Measurements from ENCODE around the gene BIRC5. TPM values are rescaled to one million over a fixed set of nuclear protein-coding genes. Genes with fewer than 3 reads are reported as not detected.

Gene BIRC5
- total RNA-seq, 2 experiments from 2014 or later = 117 to 118 TPM

DNA sequence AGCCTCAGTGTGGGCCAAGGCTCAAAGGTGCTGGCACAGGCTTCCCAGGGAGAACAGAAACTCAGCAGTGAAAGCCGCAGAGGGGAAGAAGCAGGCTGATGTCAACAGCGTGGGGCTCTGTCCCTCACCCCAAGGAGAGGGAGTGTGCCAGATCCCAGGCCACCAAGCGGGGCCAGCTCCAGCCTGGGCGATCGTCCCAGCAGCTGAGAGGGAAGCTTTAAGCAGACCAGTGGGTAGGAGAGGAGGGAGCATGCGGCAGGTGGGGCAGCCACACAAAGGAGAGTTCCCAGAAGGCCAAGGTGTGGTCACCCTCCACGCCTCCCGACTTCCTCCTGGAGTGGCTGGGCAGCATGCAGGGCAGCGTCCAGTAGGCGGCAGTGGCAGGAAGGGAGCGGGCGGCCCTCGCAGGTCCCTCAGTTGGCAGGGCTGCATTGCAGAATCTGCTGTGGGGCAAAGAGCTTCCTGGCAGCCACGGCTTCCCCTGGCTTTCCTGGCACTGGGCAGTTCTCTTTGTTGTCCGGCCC is 39.6 kb upstream of the BIRC5 start:
- H3K4me3 Mint-ChIP-seq = peak overlapping the region; percentile 4
- no peaks in the 10 kb centered on the region for H3K9me3 Mint-ChIP-seq
- intact Hi-C loops (cut with micrococcal nuclease) = no loop called here
- CTCF ChIA-PET = interaction anchor here (1.0 to 3.6 kb wide), 3 partner anchors 61 to 89 kb away, joined by 3 to 19 read pairs (median 3); no protein-coding TSS in a partner anchor
- DNase-seq = no peak
- no peaks in the 10 kb centered on the region for H3K27me3 Mint-ChIP-seq (ENCODE audit: low read depth)
- peak overlapping the region; percentile 93 for H3K27ac Mint-ChIP-seq
- H3K4me1 Mint-ChIP-seq (ENCODE audit: low read depth) = peaks cover 58% of the 10 kb centered on the region
- H3K36me3 Mint-ChIP-seq (ENCODE audit: low read depth) = peaks cover 54% of the 10 kb centered on the region

GRCh38 chr17:78174870-78175642 is 39.0 kb upstream of the BIRC5 start:
- Mint-ChIP-seq H3K4me1 (ENCODE audit: low read depth) (peaks cover 52% of the 10 kb centered on the region), H3K9me3 (no peaks in the 10 kb centered on the region), H3K27me3 (ENCODE audit: low read depth) (no peaks in the 10 kb centered on the region), H3K36me3 (ENCODE audit: low read depth) (peaks cover 58% of the 10 kb centered on the region), H3K27ac (no peak overlapping the region), H3K4me3 (no peak overlapping the region)
- intact Hi-C loops (cut with micrococcal nuclease) = no loop called here
- no peak for DNase-seq
- CTCF ChIA-PET = interaction anchor here (1.0 to 3.6 kb wide), 4 partner anchors 11 to 90 kb away, joined by 3 to 19 read pairs (median 8); partner anchors contain the start of gene TK1

- Mint-ChIP-seq H3K9me3 (no peaks in the 10 kb centered on the region), H3K4me3 (no peak overlapping the region), H3K36me3 (ENCODE audit: low read depth) (peaks cover 64% of the 10 kb centered on the region), H3K4me1 (ENCODE audit: low read depth) (peaks cover 48% of the 10 kb centered on the region), H3K27ac (no peak overlapping the region), H3K27me3 (ENCODE audit: low read depth) (no peaks in the 10 kb centered on the region)
- CTCF ChIA-PET = interaction anchor here (1.4 to 3.6 kb wide), 7 partner anchors 9 to 91 kb away, joined by 4 to 19 read pairs (median 10); partner anchors contain the start of gene TK1
- intact Hi-C loops (cut with micrococcal nuclease) = no loop called here
- no peak for DNase-seq
Observed at GRCh38 chr17:78175643-78175981, 38.4 kb upstream of the BIRC5 start.

DNA sequence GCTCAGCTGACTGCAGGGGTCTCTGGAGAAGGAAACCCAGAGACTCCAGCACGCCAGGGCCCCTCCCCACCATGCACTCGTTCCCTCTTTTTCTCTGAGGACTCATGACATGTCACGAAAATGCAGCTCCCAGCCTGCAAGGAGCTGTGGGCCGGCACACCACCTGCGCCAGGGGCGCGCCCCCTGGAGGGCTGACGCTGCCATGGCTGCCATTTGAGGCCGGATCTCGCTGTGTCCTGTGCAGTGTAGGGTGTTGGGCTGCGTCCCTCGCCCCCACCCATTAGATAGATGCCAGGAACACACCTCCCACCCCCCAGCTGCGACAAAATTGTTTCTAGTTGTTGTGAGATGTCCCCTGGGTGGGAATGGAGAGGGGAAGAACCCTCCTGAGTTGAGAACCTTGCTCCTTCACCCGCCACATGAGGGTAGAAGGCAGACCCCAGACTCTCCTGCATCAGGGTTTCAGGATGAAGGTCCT is 37.5 kb upstream of the BIRC5 start:
- Mint-ChIP-seq H3K27ac (no peak overlapping the region), H3K4me3 (no peak overlapping the region), H3K36me3 (ENCODE audit: low read depth) (peaks cover 67% of the 10 kb centered on the region), H3K9me3 (no peaks in the 10 kb centered on the region), H3K27me3 (ENCODE audit: low read depth) (no peaks in the 10 kb centered on the region), H3K4me1 (ENCODE audit: low read depth) (peaks cover 44% of the 10 kb centered on the region)
- intact Hi-C loops (cut with micrococcal nuclease) = loop anchor here (1.0 to 2.0 kb wide), 4 partner anchors 11 to 91 kb away; partner anchors contain the start of genes AFMID and TK1
- CTCF ChIA-PET = interaction anchor here (0.6 to 3.6 kb wide), 15 partner anchors 9 to 156 kb away, joined by 3 to 19 read pairs (median 5); partner anchors contain the start of genes TK1 and TMC8
- peak; percentile 82 for DNase-seq

- no peaks in the 10 kb centered on the region for H3K9me3 Mint-ChIP-seq
- CTCF ChIA-PET = interaction anchor here (0.7 kb wide), 1 partner anchor 159 kb away, joined by 3 read pairs; no protein-coding TSS in a partner anchor
- no peaks in the 10 kb centered on the region for H3K27me3 Mint-ChIP-seq (ENCODE audit: low read depth)
- peaks cover 63% of the 10 kb centered on the region for H3K36me3 Mint-ChIP-seq (ENCODE audit: low read depth)
- no peak for DNase-seq
- intact Hi-C loops (cut with micrococcal nuclease) = no loop called here
- H3K27ac Mint-ChIP-seq = no peak overlapping the region
- H3K4me1 Mint-ChIP-seq (ENCODE audit: low read depth) = peaks cover 20% of the 10 kb centered on the region
- H3K4me3 Mint-ChIP-seq = no peak overlapping the region
Observed at GRCh38 chr17:78179372-78179771, 34.7 kb upstream of the BIRC5 start.

DNA sequence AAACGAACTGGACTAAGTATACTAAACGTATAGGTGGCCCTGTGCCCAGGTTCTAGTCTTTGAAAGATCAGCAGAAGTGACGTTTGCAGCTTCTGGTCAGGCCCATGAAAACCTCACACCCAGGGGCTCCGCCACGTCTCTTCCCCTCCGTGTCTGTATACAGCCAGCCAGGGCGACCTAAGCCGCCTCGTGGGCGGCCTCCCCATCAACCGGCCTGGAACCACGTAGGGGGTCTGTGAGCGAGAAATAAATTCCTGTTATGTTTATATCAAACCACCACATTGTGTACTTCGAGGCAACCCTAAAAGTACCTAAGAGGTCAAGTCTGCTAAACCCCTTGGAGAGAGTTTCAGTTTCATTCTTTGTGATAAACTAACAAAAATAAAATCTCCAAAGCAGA is 34.0 kb upstream of the BIRC5 start:
- H3K4me3 Mint-ChIP-seq = no peak overlapping the region
- H3K27me3 Mint-ChIP-seq (ENCODE audit: low read depth) = no peaks in the 10 kb centered on the region
- peaks cover 26% of the 10 kb centered on the region for H3K4me1 Mint-ChIP-seq (ENCODE audit: low read depth)
- CTCF ChIA-PET = no interaction called here
- intact Hi-C loops (cut with micrococcal nuclease) = no loop called here
- no peak for DNase-seq
- H3K9me3 Mint-ChIP-seq = no peaks in the 10 kb centered on the region
- H3K36me3 Mint-ChIP-seq (ENCODE audit: low read depth) = peaks cover 66% of the 10 kb centered on the region
- no peak overlapping the region for H3K27ac Mint-ChIP-seq

DNA sequence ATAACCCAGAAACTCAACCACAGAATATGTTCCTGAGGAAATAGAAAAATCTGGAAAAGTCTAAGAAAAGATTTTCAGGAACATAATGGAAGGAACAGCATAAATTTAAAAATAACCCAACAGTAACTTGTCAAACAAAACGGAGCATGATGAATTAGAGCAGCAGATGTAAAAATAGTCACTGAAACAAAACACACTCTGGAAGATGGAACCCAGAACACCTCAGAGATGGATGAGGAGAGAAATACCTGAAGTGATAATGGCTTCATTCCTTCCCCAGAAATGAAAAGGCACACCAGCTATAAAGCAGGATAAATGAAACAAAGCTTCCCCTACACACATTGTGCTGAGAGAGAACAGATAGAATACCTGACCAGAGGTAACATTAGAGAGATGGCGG is 33.5 kb upstream of the BIRC5 start:
- Mint-ChIP-seq H3K4me1 (ENCODE audit: low read depth) (peaks cover 27% of the 10 kb centered on the region), H3K36me3 (ENCODE audit: low read depth) (peaks cover 67% of the 10 kb centered on the region), H3K27ac (no peak overlapping the region), H3K27me3 (ENCODE audit: low read depth) (no peaks in the 10 kb centered on the region), H3K9me3 (no peaks in the 10 kb centered on the region), H3K4me3 (no peak overlapping the region)
- DNase-seq = no peak
- CTCF ChIA-PET = interaction anchor here (0.9 kb wide), 1 partner anchor 11 kb away, joined by 4 read pairs; no protein-coding TSS in a partner anchor
- intact Hi-C loops (cut with micrococcal nuclease) = no loop called here

GRCh38 chr17:78182504-78182903 is 31.5 kb upstream of the BIRC5 start:
- DNase-seq = no peak
- Mint-ChIP-seq H3K9me3 (no peaks in the 10 kb centered on the region), H3K4me1 (ENCODE audit: low read depth) (peaks cover 24% of the 10 kb centered on the region), H3K27me3 (ENCODE audit: low read depth) (no peaks in the 10 kb centered on the region), H3K27ac (no peak overlapping the region), H3K36me3 (ENCODE audit: low read depth) (peaks cover 58% of the 10 kb centered on the region), H3K4me3 (no peak overlapping the region)
- CTCF ChIA-PET = interaction anchor here (0.7 kb wide), 1 partner anchor 219 kb away, joined by 3 read pairs; no protein-coding TSS in a partner anchor
- intact Hi-C loops (cut with micrococcal nuclease) = no loop called here

- no peaks in the 10 kb centered on the region for H3K9me3 Mint-ChIP-seq
- H3K27me3 Mint-ChIP-seq (ENCODE audit: low read depth) = no peaks in the 10 kb centered on the region
- H3K36me3 Mint-ChIP-seq (ENCODE audit: low read depth) = peaks cover 51% of the 10 kb centered on the region
- H3K27ac Mint-ChIP-seq = no peak overlapping the region
- DNase-seq = no peak
- intact Hi-C loops (cut with micrococcal nuclease) = no loop called here
- peaks cover 30% of the 10 kb centered on the region for H3K4me1 Mint-ChIP-seq (ENCODE audit: low read depth)
- no peak overlapping the region for H3K4me3 Mint-ChIP-seq
- CTCF ChIA-PET = no interaction called here
Observed at GRCh38 chr17:78183916-78184315, 30.1 kb upstream of the BIRC5 start.

DNA sequence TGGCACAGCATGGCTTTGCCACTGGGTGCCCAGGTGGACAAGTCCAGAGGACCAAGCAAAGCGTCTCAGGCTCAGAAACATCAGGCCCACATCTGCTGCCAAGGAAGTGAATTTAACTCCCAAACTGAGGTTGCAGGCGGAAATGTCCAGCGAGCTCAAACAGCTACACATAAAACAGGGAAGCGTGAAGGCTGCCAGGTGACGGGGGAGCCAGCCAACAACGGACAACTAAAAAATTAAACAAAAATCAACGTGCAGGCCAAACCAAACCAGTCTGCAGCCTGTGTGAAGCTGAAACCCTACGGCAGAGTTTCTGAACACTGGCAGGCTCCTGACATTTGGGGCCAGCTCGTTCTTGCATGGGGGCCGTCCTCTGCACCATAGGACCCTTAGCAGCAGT is 29.7 kb upstream of the BIRC5 start:
- peaks cover 30% of the 10 kb centered on the region for H3K4me1 Mint-ChIP-seq (ENCODE audit: low read depth)
- peaks cover 47% of the 10 kb centered on the region for H3K36me3 Mint-ChIP-seq (ENCODE audit: low read depth)
- intact Hi-C loops (cut with micrococcal nuclease) = no loop called here
- H3K9me3 Mint-ChIP-seq = no peaks in the 10 kb centered on the region
- CTCF ChIA-PET = no interaction called here
- no peak overlapping the region for H3K27ac Mint-ChIP-seq
- no peak for DNase-seq
- H3K4me3 Mint-ChIP-seq = no peak overlapping the region
- no peaks in the 10 kb centered on the region for H3K27me3 Mint-ChIP-seq (ENCODE audit: low read depth)

DNA sequence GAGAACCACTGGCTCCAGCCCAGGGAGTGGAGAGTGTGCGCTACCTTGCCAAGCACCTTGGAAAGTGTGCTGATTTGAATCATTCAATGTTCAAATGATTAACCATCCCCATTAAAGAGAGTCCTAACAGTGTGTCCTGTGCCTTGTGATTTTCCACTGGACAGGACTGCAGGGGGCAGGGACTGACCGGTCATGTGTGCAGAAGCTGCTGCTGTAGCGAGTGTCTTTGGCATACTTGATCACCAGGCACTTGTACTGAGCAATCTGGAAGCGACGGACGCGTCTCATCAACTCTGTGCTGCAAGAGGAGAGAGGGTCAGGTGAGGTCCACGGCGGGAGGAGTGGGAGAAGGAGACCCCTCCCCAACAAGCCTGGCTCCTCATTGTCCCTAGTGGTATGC is 29.2 kb upstream of the BIRC5 start:
- Mint-ChIP-seq H3K4me3 (peak overlapping the region; percentile 83), H3K4me1 (ENCODE audit: low read depth) (peaks cover 30% of the 10 kb centered on the region), H3K36me3 (ENCODE audit: low read depth) (peaks cover 44% of the 10 kb centered on the region), H3K9me3 (no peaks in the 10 kb centered on the region), H3K27ac (no peak overlapping the region), H3K27me3 (ENCODE audit: low read depth) (no peaks in the 10 kb centered on the region)
- intact Hi-C loops (cut with micrococcal nuclease) = loop anchor here (5.0 kb wide), 1 partner anchor 163 kb away; no protein-coding TSS in a partner anchor
- CTCF ChIA-PET = no interaction called here
- no peak for DNase-seq

DNA sequence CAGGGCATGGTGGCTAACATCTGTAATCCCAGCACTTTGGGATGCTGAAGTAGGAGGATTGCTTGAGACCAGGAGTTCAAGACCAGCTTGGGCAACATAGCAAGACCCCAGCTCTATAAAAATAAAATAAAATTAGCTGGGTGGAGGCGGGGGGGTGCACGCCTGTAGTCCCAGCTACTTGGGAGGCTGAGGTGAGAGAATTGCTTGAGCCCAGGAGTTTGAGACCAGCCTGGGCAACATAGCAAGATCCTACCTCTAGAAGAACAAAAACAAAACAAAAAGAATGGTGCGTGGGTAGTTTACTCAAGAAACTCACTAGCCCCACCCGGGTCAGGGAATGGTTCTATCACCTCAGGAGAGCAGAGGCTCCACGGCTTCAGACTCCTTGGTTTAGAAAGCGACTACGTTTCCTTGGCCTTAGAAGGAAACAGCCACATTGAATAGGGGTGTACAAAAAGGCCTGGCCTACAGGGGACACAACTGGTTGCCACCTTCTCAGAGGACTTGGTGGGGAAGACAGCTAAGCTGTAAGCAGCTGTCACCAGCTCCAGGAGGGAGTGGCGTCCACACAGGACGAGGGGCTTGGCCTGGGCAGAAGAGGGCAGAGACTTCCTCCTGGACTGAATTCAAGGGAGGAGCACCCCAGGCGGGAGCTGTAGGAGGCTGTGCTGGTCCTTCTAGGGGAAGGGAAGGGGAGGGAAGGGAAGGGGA is 27.9 kb upstream of the BIRC5 start:
- Mint-ChIP-seq H3K9me3 (no peaks in the 10 kb centered on the region), H3K27ac (peak overlapping the region; percentile 70), H3K27me3 (ENCODE audit: low read depth) (no peaks in the 10 kb centered on the region), H3K4me3 (peak overlapping the region; percentile 83), H3K4me1 (ENCODE audit: low read depth) (peaks cover 30% of the 10 kb centered on the region), H3K36me3 (ENCODE audit: low read depth) (peaks cover 38% of the 10 kb centered on the region)
- intact Hi-C loops (cut with micrococcal nuclease) = loop anchor here (2.0 to 5.0 kb wide), 2 partner anchors 29 to 164 kb away; partner anchors contain the start of gene BIRC5
- DNase-seq = peak; percentile 33
- CTCF ChIA-PET = interaction anchor here (0.6 to 1.9 kb wide), 5 partner anchors 10 to 65 kb away, joined by 3 to 11 read pairs (median 4); no protein-coding TSS in a partner anchor

All from activated naive CD4-positive, alpha-beta T cell treated with anti-CD3 and anti-CD28 coated beads for 36 hours (primary cell).